Measurements from ENCODE around the gene ATP11A. TPM values are rescaled to one million over a fixed set of nuclear protein-coding genes. Genes with fewer than 3 reads are reported as not detected.
"Not testable (repeated sequence)": the region's sequence is repeated elsewhere in the genome, so short reads cannot be mapped to it uniquely, and the experiment has no call there.

The ATP11A gene
- total RNA-seq, 1 experiment from 2014 or later = 8.8 TPM

DNA sequence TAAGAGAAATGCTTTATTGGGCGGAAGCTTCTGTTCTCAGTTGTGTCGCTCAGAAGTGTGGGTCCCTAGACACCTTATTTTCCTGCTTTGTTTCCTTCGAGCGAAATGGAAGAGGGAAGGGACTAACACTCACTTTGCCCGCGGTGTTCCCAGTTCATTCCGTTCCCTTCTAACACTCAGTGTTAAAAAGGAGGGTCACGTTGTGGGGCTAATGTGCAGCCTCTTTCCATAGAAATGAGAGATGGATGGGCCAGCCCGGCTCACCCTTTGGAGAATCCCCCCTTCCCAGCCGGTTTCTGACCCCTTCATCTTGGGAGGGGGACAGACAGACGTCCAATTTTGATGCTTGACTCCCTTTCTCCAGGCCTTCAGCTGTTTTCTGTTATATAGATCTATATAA, 2.3 kb downstream of the ATP11A start:
- no peak for DNase-seq (ENCODE audit: low spot score)

DNA sequence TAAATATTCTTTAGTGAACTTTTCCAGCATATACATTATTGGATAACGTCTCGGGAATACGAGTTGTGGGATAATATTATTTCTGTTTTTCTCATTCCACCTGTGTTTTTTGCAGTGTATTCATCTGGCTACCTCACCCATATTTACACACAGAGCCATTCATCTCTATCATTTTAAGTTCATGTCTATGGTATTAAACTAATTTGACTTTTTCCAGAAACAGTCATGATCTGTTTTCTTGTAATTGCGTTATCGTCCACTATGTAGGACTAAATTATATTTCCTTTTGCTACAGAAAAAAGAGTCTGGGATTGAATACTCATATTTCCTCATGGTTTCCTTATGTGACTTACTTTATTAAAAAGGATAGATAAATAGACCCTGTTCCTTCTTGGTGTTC, 2.7 kb downstream of the ATP11A start:
- no peak for DNase-seq (ENCODE audit: low spot score)

DNA sequence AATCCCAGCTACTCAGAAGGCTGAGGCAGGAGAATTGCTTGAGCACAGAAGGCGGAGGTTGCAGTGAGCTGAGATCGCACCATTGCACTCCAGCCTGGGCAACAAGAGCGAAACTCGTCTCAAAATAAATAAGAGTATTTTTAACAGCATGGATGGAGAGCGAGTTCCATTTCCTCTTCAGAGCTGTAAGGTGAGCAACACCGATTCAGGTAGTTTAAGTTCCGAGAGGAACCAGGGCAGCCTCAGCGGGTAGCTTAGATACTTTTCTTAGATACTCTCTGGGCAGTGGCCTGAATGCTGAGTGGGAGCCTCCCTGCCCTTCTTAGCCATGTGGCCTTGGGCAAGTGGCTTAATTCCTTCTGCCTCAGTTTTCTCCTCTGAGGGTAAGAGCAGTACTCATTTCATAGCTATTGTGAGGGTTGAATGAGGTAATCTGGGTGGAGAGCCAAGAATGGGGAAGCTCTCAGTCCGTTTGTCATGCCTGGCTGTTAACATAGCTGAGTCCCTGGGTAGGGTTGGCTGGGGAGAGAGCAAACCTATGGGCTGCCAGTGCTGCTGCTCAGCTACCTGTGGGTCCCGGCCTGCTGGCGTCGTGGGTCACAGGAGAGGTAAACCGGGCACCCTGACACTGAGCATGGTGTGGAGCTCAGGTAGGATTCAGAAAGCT, 4.1 kb downstream of the ATP11A start:
- no peak for DNase-seq (ENCODE audit: low spot score)

DNA sequence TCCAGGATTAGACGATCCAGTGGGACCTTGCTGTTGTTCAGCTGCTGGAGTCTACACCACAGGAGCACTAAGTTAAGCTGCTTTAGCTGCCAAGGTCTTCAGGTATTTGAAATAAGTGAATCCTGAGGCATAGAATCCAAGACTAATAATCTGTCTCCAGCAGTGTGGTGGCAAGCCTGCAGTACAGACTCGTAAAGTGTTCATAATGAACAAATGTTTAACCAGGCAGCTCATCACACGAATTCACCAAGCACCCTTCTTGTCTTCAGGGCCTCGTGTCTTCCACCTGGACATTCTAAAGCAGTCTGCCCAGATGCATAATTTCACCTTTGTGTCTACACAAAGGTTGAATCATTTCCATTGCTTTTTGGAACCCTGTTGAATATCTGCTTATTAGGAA, 5.3 kb downstream of the ATP11A start:
- no peak for DNase-seq (ENCODE audit: low spot score)

DNA sequence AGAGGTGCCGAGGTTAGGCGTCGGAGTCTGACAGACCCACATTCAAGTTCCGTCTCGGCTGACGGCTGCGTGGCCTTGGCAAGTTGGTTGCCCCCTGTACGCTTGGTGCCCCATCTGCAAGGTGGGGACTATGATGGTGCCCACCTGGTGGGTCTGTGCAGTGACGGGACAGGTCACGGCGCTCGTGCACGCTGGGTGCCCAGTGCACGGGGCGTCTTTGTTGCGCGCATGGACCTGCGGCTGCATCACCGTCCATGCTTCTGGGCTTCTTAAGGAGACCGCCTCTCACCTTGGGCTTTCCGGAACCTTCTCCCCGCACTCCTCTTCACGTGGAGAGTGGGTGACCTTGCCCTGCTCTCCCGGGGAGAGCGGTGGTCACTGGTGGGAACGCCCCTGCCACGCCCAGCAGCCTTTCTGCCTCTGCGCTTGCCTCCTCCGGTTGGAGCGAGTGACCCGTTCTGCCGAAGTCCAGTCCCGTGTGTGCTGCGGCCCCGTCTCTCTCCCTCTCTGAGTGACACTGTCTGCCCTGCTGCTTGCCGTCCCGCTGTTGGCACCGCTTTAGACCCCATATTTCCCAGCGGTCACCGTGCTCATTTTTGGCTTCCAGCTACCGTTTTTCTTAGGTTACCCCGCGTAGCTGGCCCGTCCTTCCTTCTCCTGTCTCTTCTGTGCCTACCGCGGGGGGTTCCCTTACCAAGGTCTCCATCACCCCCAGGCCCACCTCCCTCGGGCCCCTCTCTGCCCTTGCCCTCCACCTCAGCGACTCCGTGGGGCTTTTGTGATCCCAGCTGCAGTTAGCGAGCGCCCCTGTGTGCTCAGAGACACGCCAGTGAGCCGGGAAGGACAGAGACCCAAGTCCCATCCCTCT, 6.4 kb downstream of the ATP11A start:
- no peak for DNase-seq (ENCODE audit: low spot score)

DNA sequence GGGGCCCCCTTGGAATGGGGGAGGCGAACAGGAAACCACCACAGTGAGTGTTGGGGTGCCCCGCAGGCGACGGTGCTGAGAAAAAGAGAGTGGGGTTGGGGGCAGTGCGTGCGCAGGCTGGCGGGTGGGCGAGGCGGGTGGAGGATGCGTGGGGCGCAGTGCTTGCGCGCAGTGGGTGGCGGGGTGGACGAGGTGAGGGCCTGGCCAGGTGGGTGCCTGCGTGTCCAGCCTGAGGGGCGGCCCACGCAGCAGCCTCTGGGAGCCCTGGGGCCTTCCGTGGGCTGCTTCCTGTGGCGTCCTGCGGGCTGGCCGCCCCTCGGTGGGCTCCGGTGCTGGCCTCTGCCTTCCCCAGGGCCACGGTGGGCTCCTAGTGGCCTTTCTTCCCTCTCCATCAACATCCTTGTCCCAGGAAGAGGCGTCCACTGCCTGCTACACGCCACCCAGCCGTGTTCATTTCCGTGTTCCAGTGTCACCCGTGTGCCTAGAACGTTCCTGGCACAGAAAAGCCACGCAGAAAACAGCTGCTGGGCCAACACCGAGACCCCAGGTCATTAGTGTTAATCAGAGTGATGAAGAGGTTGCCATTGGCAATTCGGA, 7.1 kb downstream of the ATP11A start:
- DNase-seq (ENCODE audit: low spot score) = no peak

DNA sequence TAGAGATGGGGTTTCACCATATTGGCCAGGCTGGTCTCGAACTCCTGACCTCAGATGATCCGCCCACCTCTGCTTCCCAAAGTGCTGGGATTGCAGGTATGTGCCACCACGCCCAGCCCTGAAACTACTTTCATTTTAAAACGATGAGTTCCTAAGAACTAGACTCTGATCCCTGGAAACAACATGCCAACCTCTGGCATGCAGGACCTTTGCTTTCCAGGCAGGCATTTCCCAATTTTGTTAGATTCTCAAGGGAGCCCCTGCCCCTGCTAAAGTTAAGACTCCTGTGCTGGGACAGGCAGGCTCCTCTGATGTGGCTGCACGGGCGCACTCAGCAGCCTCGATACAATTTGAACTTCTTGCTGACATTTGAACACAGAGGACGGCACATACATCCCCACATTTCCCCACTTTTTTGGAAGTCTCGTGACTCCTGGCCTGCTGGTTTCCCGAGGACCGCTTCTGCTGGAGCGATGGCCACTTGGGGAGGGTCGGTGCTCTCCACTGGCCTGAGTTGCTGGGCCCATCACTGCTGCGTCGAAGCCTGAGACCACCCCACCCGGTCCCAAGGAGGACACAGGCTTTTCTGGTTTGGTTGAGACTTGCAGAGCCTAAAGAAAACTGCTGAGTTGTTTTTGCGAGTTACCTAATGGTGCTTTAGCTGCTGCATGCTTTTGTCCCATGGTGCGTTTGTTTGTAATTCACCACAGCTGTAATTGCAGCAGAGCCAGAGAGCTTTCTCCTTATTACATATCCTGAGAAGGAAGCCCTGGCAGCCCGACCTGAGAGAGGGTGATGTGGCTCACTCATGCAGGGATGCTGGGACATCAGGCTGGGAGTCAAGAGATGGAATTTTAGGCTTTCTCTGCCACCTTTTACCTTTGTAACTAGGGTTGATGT, 8.2 kb downstream of the ATP11A start:
- no peak for DNase-seq (ENCODE audit: low spot score)

DNA sequence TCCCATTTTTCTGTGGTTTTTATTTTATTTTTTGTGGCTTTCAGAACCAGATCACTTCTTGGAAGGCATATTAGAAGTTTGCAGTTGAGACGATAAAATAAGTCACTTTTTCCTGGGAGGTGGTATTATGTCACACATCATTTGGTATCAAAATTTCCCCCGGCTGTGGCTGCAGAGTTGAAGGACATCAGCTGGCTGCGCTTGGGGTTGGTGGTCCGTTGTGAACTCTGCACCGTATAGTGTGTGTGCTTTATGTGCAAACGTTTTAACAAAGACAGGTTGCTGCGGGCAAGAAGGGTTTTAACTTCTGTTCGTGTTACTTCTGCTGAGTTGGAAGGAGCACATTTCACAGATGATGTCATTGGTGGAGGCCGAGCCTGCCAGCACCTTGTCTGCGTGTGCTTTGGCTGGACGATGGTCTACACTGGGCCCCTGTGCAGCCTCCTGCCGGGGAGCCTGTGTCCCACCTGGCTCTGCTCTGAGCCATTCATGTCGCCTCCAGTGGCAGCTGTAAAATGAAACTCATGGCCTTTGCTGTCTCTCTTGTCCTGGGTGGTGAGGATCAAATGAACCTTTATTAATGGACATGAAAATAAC, 9.6 kb downstream of the ATP11A start:
- no peak for DNase-seq (ENCODE audit: low spot score)

DNA sequence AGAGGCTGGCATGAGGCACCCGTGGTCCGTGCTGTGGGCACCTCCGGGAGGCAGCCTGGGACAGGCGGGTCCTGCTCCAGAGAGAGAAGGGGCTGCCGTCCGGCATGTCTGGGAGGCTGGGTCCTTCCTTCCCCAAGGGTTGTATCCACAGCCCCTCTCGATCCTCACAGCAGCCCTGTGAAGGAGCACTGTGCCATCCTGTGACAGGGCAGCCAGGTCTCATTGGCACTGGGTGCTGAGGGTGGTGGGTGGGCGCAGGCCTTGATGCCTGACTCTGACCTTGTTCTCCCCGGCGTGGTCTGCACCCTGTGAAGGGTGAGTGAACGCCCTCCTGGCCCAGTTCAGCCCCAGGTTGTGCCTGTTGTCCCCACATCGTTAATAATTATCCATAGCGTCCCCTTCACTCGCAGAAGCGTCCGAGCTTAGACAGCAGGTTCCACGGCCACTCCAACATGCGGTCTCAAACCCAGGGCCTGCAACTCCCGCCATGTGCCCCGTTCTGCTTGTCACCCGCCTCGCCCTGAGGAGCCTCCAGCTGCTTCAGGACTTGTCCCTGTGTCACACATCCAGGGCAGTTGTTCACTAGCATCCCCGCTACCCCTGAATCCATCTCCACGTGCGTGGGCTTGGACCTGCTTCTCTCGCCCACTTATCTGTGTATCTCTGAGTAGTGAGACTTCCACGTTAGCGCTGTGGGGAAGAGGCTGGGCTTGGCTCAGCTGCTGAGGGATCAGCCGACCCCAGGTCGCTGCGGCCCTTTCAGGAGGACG, 10.6 kb downstream of the ATP11A start:
- no peak for DNase-seq (ENCODE audit: low spot score)

DNA sequence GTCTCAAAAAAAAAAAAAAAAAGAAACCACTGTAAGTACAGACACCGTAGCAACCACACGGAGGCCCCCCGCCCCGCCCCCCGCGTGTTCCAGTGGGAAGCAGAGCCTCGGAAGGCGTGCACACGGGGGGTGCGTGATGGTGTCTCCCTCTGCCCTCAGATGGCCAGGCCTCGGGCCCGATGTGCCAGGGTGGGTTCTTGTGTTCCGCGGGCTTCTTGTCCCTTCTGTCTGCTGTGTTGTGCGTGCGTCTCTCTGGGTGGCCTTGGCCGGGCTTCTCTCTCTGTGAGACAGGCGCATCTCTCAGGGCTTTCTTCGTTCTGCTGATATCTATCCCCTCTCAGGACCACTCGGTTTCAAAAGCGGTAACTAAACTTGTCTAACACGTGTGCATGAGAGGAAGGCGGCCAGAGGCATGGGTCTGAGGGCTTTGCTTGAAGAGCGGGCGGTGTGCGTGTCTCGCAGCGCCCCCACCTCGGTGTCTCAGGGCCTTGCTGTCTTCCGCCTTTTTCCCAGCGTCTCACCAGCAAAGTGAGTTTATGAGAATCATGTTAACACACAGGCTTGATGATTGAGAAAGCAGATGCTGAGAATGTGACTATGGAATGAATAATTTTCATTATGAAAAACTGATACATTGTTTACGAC, 12.6 kb downstream of the ATP11A start:
- no peak for DNase-seq (ENCODE audit: low spot score)

DNA sequence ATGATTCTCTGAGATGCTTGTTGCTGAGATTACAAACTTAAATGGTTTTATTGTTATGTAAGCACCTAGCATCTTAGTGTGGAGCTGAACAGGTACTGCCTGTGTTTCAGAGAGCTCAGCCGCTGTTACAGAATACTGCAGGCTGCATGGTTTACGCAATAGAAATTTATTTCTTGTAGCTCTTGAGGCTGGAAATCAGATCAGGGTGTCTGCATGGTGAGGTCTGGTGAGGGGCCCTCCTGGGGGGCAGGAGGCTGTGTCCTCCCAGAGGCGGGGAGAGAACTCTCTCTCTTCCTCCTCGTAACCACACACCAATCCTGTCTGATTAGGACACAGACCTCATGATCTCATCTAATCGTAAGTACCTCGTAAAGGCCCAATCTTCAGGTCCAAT, 13.1 kb downstream of the ATP11A start:
- no peak for DNase-seq (ENCODE audit: low spot score)

DNA sequence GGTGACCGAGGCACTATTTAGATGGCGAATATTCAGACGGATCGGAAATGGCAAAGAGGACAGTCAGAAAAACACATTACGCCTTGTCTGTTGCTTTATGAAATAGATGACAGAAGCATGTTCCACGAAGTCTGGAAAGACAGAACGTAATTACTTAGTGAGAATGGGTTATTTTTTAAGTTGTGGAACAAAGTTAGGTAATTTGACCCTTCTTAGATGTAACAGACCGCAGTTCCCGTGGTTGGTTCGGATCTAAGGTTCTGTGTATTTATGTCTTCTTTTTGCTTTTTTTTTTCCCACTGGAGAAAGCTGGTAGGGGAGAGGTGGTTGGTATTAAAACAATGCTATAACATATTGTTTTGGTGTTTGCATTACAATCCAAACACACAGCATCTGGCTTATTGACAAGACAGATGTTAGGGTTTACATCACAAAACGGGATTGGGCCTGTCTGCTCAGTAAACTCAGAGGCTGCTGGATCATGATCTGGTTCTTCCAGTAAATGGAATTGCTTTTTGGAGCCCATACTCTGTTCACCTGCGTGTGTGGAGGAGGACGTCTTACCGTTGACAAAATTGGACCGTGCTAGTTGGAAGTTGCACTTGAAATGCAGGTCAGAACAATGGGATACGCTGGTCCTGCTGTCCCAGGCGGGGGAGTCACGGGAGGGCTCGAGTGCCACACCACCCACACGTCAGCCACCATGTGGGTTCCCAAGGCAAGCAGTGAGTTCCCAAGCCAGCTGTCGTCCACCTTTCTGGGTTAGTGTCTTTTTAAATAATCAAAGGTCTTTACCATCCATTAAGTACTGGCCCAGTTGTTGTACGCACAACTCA, 13.8 kb downstream of the ATP11A start:
- no peak for DNase-seq (ENCODE audit: low spot score)

DNA sequence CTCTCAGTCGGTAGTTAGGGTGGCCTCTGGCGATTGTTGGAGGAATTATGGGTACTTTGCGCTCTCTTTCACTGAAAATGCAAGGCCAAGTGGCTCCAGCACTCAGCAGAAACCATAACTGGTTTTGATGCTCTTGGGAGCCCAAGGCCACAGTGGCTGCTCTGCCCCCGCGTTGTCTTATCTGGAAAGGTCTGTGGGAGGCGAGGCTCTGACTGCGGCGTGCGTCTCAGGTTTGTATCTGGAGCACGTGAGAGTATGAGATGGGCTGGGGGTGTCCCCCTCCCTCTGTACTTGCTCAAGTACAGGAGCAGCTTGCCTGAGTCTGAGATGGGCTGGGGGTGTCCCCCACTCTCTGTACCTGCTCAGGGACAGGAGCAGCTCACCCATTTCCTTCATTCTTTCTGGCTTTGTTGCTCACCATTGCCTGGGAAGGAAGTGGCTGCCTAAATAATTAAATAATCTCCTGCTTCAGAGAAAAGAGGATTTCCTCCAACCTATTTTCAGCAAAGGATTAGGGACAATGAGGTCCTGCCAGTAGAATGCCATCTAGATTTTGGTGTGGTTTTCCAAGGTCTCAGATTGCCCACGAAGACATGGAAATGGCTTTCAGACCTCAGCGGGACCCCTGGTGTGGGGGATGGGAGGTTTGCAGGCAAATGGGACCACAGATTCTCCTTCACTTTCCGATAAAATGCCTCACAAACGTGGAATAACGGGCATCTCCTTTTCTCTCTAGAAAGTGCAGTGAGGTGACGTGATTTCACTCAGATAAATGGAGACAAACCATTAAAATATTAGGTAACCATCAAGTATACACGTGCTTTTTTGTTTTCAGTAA, 14.7 kb downstream of the ATP11A start:
- DNase-seq (ENCODE audit: low spot score) = no peak

DNA sequence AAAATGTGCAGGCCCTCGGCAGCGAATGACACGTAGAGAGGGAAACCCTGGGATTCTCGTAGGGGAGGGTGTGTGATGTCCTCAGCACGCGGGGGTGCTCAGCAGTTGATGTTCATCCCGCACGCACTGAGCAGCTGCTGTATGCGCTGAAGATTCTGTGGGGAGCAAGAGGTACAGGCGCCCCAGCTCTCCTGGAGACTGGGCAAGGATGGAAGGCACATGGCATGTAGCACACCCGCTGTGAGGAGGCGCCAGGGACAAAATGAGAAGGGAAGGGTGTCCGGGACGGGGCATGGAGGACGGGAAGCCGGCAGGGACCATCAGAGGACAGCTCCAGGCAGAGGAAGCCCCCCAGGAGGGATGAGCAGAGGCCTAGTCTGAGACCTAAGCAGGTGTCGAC, 15.4 kb downstream of the ATP11A start:
- DNase-seq (ENCODE audit: low spot score) = no peak

DNA sequence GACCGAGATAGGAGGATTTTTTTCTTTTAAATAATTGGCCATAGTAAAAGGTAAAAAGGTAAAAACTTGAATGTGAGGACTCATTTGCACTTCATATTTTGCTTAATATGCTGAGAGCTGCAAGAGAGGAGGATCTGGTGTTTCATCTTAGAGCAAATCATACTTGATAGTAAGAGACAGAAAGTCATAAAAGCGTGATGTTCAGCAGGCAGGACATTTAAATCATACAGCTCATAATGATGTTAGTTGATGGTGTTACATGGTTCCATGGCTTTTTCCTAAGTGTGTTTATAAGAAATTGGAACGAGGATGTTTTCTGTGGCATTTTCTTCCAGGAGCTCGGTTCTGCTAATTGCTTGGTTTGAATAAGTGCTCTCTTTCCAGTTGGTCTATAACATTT, 16.3 kb downstream of the ATP11A start:
- DNase-seq (ENCODE audit: low spot score) = no peak

DNA sequence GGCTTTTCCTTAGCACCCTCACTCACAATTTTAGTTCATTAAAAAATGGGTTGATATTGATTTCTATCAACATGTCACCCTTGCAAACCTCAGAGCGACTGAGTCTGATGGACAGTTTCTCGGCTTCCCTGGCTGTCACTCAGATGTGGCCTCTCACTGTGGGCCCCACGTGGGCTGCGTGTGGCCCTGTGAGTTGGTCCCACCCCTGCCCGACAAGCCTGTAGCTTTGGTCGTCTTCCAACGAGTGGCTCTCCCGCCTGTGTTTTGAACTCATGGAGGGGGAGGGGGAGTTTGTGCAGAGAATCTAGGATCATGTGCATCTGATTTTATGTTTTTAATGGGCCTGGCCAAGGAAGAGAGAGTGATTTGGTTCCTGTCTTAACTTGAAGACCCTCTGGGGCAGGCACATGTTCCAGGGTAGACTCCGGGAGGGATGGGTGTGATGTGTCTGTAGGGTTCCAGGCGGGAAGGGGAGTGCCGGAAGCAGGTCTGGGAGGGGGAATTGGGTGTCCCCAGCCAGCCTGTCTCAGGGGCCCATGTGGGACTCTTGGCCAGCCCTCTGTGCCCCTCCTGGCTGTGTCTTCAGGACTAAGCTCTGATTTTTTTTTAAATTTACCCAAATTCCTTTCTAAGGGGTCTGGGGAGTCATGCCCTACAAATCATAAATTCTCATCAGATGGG, 18.9 kb downstream of the ATP11A start:
- no peak for DNase-seq (ENCODE audit: low spot score)

DNA sequence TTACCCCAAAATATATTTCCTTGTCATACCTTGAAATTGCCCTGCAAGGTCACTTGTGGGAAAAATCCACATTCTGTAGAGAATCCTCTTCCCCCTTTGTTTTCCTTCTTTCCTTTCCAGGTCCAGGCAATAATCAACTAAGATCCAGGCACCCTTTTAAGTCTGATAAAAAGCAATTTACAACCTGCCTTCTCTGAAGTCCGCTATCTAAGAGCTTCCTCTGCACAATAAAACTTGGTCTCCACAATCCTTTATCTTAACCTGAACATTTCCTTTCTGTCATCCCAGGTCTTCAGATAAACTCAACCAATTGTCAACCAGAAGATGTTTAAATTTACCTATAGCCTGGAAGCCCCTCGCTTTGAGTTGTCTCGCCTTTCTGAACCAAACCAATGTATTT, 19.5 kb downstream of the ATP11A start:
- DNase-seq (ENCODE audit: low spot score) = not testable (repeated sequence)

All from A172 (cell line).